NB4 (cell line): ENCODE measurements around the gene GYPC.

Source experiments
- MYC ChIP-seq: IDR thresholded peaks from 2 replicates; pipeline ENCODE4 v1.6.1; 2011; ENCODE audit warnings: low read depth, low read length
- TF ChIP-seq, protein P1 (sequence below): IDR thresholded peaks from one replicate; pipeline ENCODE4 v1.5.1; 2012; ENCODE audit warnings: low read depth, low read length

DNA sequence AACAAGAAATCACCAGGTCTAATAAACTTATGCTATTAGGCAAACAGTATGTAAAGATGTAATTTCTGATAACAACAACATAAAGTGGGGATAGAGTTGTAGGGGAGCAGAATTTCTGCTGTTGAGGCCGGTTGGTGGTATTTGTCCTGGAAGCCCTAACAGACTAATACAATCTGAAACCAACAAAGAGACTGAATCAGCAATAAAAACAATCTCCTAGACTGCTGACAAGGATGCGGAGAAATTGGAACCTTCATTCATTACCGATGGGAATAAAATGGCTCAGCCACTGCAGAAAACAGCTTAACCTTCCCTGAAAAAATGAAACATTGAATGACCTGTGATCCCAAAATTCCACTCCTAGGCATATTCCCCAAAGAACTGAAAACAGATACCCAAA, 88.7 kb downstream of the GYPC start:
- TF ChIP-seq, protein P1, sequence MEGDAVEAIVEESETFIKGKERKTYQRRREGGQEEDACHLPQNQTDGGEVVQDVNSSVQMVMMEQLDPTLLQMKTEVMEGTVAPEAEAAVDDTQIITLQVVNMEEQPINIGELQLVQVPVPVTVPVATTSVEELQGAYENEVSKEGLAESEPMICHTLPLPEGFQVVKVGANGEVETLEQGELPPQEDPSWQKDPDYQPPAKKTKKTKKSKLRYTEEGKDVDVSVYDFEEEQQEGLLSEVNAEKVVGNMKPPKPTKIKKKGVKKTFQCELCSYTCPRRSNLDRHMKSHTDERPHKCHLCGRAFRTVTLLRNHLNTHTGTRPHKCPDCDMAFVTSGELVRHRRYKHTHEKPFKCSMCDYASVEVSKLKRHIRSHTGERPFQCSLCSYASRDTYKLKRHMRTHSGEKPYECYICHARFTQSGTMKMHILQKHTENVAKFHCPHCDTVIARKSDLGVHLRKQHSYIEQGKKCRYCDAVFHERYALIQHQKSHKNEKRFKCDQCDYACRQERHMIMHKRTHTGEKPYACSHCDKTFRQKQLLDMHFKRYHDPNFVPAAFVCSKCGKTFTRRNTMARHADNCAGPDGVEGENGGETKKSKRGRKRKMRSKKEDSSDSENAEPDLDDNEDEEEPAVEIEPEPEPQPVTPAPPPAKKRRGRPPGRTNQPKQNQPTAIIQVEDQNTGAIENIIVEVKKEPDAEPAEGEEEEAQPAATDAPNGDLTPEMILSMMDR: no peak
- TF ChIP-seq MYC: no peak
